ENCODE measurements around the gene PLCG2. TPM values are rescaled to one million over a fixed set of nuclear protein-coding genes. Genes with fewer than 3 reads are reported as not detected.
"Not testable (repeated sequence)": the region's sequence is repeated elsewhere in the genome, so short reads cannot be mapped to it uniquely, and the experiment has no call there.

The PLCG2 gene
- total RNA-seq, 6 experiments from 2014 or later = 11.1 to 23.1 (median 17.7) TPM

GRCh38 chr16:81931927-81932326 is 152.8 kb downstream of the PLCG2 start:
- intact Hi-C loops (cut with DNase I) = no loop called here
- H3K36me3 ChIP-seq = peaks cover 0 to 22% (median 11%) of the 10 kb centered on the region in 4 donors
- WGBS (ENCODE audit: insufficient coverage, low coverage, low lambda C conversion rate, missing lambda C conversion rate) = 100% methylated on average over 1 of the region's 5 CpGs
- H3K27me3 ChIP-seq = no peaks in the 10 kb centered on the region
- TF ChIP-seq, protein P1, sequence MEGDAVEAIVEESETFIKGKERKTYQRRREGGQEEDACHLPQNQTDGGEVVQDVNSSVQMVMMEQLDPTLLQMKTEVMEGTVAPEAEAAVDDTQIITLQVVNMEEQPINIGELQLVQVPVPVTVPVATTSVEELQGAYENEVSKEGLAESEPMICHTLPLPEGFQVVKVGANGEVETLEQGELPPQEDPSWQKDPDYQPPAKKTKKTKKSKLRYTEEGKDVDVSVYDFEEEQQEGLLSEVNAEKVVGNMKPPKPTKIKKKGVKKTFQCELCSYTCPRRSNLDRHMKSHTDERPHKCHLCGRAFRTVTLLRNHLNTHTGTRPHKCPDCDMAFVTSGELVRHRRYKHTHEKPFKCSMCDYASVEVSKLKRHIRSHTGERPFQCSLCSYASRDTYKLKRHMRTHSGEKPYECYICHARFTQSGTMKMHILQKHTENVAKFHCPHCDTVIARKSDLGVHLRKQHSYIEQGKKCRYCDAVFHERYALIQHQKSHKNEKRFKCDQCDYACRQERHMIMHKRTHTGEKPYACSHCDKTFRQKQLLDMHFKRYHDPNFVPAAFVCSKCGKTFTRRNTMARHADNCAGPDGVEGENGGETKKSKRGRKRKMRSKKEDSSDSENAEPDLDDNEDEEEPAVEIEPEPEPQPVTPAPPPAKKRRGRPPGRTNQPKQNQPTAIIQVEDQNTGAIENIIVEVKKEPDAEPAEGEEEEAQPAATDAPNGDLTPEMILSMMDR (IDR thresholded peaks at IDR 0.05) = no peak
- TF ChIP-seq POLR2A (IDR thresholded peaks at IDR 0.05) = no peak
- no peak for ATAC-seq
- H3K4me3 ChIP-seq = no peak overlapping the region
- no peaks in the 10 kb centered on the region for H3K4me1 ChIP-seq
- H3K9me3 ChIP-seq = no peaks in the 10 kb centered on the region
- no peak overlapping the region for H3K27ac ChIP-seq
- DNase-seq = no peak

GRCh38 chr16:81932668-81933067 is 153.6 kb downstream of the PLCG2 start:
- ATAC-seq (no peak), DNase-seq (no peak)
- WGBS (ENCODE audit: insufficient coverage, low coverage, low lambda C conversion rate, missing lambda C conversion rate) = 83% methylated on average over 1 of the region's 4 CpGs
- Histone ChIP-seq H3K4me3 (no peak overlapping the region), H3K27me3 (no peaks in the 10 kb centered on the region), H3K27ac (no peak overlapping the region), H3K36me3 (peaks cover 0 to 28% (median 15%) of the 10 kb centered on the region in 4 donors), H3K9me3 (no peaks in the 10 kb centered on the region), H3K4me1 (no peaks in the 10 kb centered on the region)
- intact Hi-C loops (cut with DNase I) = no loop called here
- TF ChIP-seq POLR2A (IDR thresholded peaks at IDR 0.05) = no peak
- TF ChIP-seq, protein P1 (IDR thresholded peaks at IDR 0.05) = no peak

- DNase-seq (no peak), ATAC-seq (no peak)
- TF ChIP-seq, protein P1 (IDR thresholded peaks at IDR 0.05) = no peak
- TF ChIP-seq POLR2A (IDR thresholded peaks at IDR 0.05) = no peak
- Histone ChIP-seq H3K27ac (no peak overlapping the region), H3K27me3 (no peaks in the 10 kb centered on the region), H3K36me3 (peaks cover 0 to 29% (median 15%) of the 10 kb centered on the region in 4 donors), H3K4me3 (no peak overlapping the region), H3K9me3 (no peaks in the 10 kb centered on the region), H3K4me1 (no peaks in the 10 kb centered on the region)
- intact Hi-C loops (cut with DNase I) = no loop called here
- WGBS (ENCODE audit: insufficient coverage, low coverage, low lambda C conversion rate, missing lambda C conversion rate) = 86% methylated on average over 1 of the region's 3 CpGs
Observed at GRCh38 chr16:81933361-81933760, 154.3 kb downstream of the PLCG2 start.

GRCh38 chr16:81934711-81935110 is 155.6 kb downstream of the PLCG2 start:
- H3K27me3 ChIP-seq; H3K4me1 ChIP-seq; H3K4me3 ChIP-seq; H3K27ac ChIP-seq; ATAC-seq; H3K9me3 ChIP-seq; intact Hi-C loops (cut with DNase I); DNase-seq: not testable (repeated sequence)
- peaks cover 0 to 33% (median 15%) of the 10 kb centered on the region in 4 donors for H3K36me3 ChIP-seq
- WGBS (ENCODE audit: insufficient coverage, low coverage, low lambda C conversion rate, missing lambda C conversion rate) = 94% methylated on average over 3 of the region's 6 CpGs

DNA sequence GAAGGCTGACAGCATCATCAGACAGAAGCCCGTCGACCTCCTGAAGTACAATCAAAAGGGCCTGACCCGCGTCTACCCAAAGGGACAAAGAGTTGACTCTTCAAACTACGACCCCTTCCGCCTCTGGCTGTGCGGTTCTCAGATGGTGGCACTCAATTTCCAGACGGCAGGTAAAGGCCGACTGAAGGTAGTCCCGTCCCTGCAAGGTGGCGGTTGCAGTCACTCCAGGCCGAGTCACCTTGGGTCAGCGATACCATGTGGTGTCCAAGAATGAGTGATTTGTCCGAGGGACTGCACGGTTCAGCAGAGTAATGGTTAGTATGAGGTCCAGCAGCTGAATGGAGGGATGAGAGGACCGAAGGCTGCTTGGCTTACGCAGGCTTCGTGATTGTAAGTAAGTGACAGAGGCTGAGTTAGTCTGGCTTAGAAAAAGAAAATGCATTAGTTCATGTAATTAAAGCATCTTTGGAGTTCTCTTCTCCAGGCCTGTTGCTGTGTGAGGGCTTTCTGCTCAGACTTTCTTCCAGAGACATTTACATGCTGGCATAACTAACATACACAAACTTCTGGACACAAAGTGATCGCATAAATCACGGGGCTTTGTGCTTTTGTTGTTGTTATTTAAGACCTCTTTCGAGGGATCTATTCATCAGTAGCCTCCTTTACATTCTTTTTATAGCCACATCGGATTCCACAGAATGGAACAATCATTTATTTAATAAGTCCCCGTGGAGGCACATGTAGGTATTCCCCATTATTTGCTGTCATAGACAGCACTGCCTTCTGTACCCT is 157.3 kb downstream of the PLCG2 start:
- Histone ChIP-seq H3K4me1 (no peaks in the 10 kb centered on the region), H3K4me3 (no peak overlapping the region), H3K36me3 (peaks cover 0 to 33% (median 15%) of the 10 kb centered on the region in 4 donors), H3K9me3 (no peaks in the 10 kb centered on the region), H3K27me3 (no peaks in the 10 kb centered on the region), H3K27ac (no peak overlapping the region)
- TF ChIP-seq POLR2A (IDR thresholded peaks at IDR 0.05) = no peak
- TF ChIP-seq, protein P1 (IDR thresholded peaks at IDR 0.05) = no peak
- 92% methylated on average over 21 of the region's 23 CpGs for WGBS (ENCODE audit: insufficient coverage, low coverage, low lambda C conversion rate, missing lambda C conversion rate)
- ATAC-seq (no peak), DNase-seq (no peak)
- intact Hi-C loops (cut with DNase I) = no loop called here
